HepG2 (cell line): ENCODE results near the gene PKN2. TPM values are rescaled to one million over a fixed set of nuclear protein-coding genes. Genes with fewer than 3 reads are reported as not detected.

ENCODE experiments used
- ATAC-seq: fragments of 200-7000 bp; cut with Tn5 transposase; 3 replicates; pipeline ENCODE4 v1.9.1; 2020; ENCODE audit warnings: mild to moderate bottlenecking, moderate library complexity
- BruUV-seq: library from RNA; stranded (reverse); fragments of 400-500 nt; replicated peaks from 2 replicates; lab custom pipeline; 2021; lab: Mats Ljungman, UMichigan
- CTCF ChIA-PET: fragments of 300-600 bp; formaldehyde crosslinking; extraction: SDS; loops from one replicate; lab custom pipeline; 2021; ENCODE audit warnings: low total read pairs, inconsistent platforms, low intra/inter-chr PET ratio; lab: Yijun Ruan, JAX
- POLR2A ChIA-PET: fragments of 350-600 bp; sonication (Branson Sonifier 250); formaldehyde crosslinking; loops from one replicate; lab custom pipeline; 2020; ENCODE audit warnings: antibody characterized with exemption, inconsistent platforms; lab: Yijun Ruan, JAX
- DNase-seq: peaks from one replicate; pipeline ENCODE4 v3.0.0-alpha.2; 2015; ENCODE audit warnings: low spot score
- FAIRE-seq: peaks from 3 replicates; lab custom pipeline; 2011; peaks lifted over from hg19 to GRCh38; lab: Jason Lieb, UNC
- H2AFZ ChIP-seq: one replicate; pipeline ENCODE4 v1.6.1; 2011; ENCODE audit warnings: low read length, inconsistent platforms
- H3K27ac ChIP-seq: fragments of 300-600 bp; 3 replicates; pipeline ENCODE4 v1.8.0; 2011; ENCODE audit warnings: mixed run types, mild to moderate bottlenecking, mixed read lengths, low read length, inconsistent platforms; ENCODE audit not compliant: insufficient read depth; ENCODE audit errors: extremely low read length
- H3K27me3 ChIP-seq, 2 experiments: fragments of 200-600 bp in 1 of 2; 2 replicates in 1 of 2; 3 replicates in 1 of 2; pipeline versions ENCODE4 v1.6.0 to v1.8.0; 2011; ENCODE audit warnings: low read length in 2 of 2, mild to moderate bottlenecking in 2 of 2, moderate library complexity in 2 of 2, inconsistent platforms in 1 of 2; ENCODE audit not compliant: insufficient read depth in 2 of 2, control insufficient read depth in 1 of 2
- H3K36me3 ChIP-seq, 2 experiments: fragments of 200-600 bp in 1 of 2; replicated peaks in 1 of 2; 2 replicates in 1 of 2; 3 replicates in 1 of 2; pipeline versions ENCODE4 v1.5.1 to v1.8.0; 2011; ENCODE audit warnings: low read length in 2 of 2, inconsistent platforms in 1 of 2; ENCODE audit not compliant: insufficient read depth in 2 of 2, control insufficient read depth in 1 of 2
- H3K4me1 ChIP-seq: 2 replicates; pipeline ENCODE4 v1.5.1; 2012; ENCODE audit warnings: low read length, inconsistent platforms; ENCODE audit not compliant: insufficient read depth
- H3K4me2 ChIP-seq: 2 replicates; pipeline ENCODE4 v1.6.0; 2011; ENCODE audit warnings: low read depth, low read length, inconsistent platforms
- H3K4me3 ChIP-seq, 3 experiments: fragments of 200-600 bp in 1 of 3; sonication (generic), shearing (Covaris generic) in 1 of 3; replicated peaks in 1 of 3; 2 replicates each; pipeline ENCODE4 v1.5.1; 2011 to 2016; ENCODE audit warnings: low read length in 3 of 3, inconsistent platforms in 2 of 3, low read depth in 2 of 3, mild to moderate bottlenecking in 2 of 3, control low read depth in 1 of 3, mixed read lengths in 1 of 3; ENCODE audit not compliant: insufficient read depth in 1 of 3
- H3K79me2 ChIP-seq: one replicate; pipeline ENCODE4 v1.6.1; 2011; ENCODE audit warnings: low read length, inconsistent platforms; ENCODE audit not compliant: insufficient read depth
- H3K9ac ChIP-seq: 2 replicates; pipeline ENCODE4 v1.6.0; 2011; ENCODE audit warnings: mild to moderate bottlenecking, low read depth, low read length, inconsistent platforms; ENCODE audit not compliant: insufficient read depth
- H3K9me3 ChIP-seq: 2 replicates; pipeline ENCODE4 v1.5.1; 2012; ENCODE audit warnings: mild to moderate bottlenecking, low read length
- H4K20me1 ChIP-seq: 2 replicates; pipeline ENCODE4 v1.6.0; 2011; ENCODE audit warnings: inconsistent platforms, mild to moderate bottlenecking, low read length, moderate library complexity; ENCODE audit not compliant: insufficient read depth
- ARNTL ChIP-seq: sonication (generic); formaldehyde crosslinking; IDR thresholded peaks from 2 replicates; pipeline ENCODE4 v1.4.0; 2020; ENCODE audit warnings: mild to moderate bottlenecking, missing genetic modification reagents
- E2F2 ChIP-seq: sonication (generic); formaldehyde crosslinking; IDR thresholded peaks from 2 replicates; pipeline ENCODE4 v1.4.0; 2020; ENCODE audit warnings: missing genetic modification reagents, borderline replicate concordance
- HIVEP1 ChIP-seq: sonication (generic); formaldehyde crosslinking; IDR thresholded peaks from 2 replicates; pipeline ENCODE4 v1.4.0; 2020; ENCODE audit warnings: mild to moderate bottlenecking, missing genetic modification reagents
- MIER3 ChIP-seq: IDR thresholded peaks from 2 replicates; pipeline ENCODE4 v1.6.1; 2016; ENCODE audit warnings: missing compliant biosample characterization, borderline replicate concordance
- ZNF230 ChIP-seq: sonication (generic); formaldehyde crosslinking; IDR thresholded peaks from 2 replicates; pipeline ENCODE4 v1.4.0; 2020; ENCODE audit warnings: mild to moderate bottlenecking, missing genetic modification reagents
- ZNF282 ChIP-seq: fragments of 450-650 bp; IDR thresholded peaks from 2 replicates; pipeline ENCODE4 v1.6.1; 2018; ENCODE audit not compliant: partially characterized antibody
- ZNF670 ChIP-seq: sonication (generic); formaldehyde crosslinking; IDR thresholded peaks from 2 replicates; pipeline ENCODE4 v1.8.0; 2022; ENCODE audit warnings: mild to moderate bottlenecking, missing genetic modification reagents, borderline replicate concordance
- WGBS: methylation state at CpG from one replicate; pipeline ENCODE4 v1.1.6; 2017; ENCODE audit warnings: low lambda C conversion rate; 5-methylcytosine and 5-hydroxymethylcytosine counted together
- in situ Hi-C: cut with HindIII; loops from 2 replicates; pipeline ENCODE4 v1.10.0; 2017; ENCODE audit warnings: low pct_unique_long_range_greater_than_20kb; ENCODE audit not compliant: extremely low pct_ligation_motif_present
- intact Hi-C: fragments of 100-400 bp; cut with micrococcal nuclease; formaldehyde crosslinking; loops from one replicate; pipeline ENCODE4 v1.10.0; 2022; ENCODE audit not compliant: unreplicated experiment
- polyA plus RNA-seq, 8 experiments: library from polyadenylated mRNA; depleted of rRNA in 3 of 8; stranded (reverse) in 7 of 8; unstranded in 1 of 8; fragments of >200 nt; fragmentation: Illumina TruSeq in 4 of 8; extraction: Trizol in 4 of 8; gene quantifications; 2 replicates each; pipeline versions ENCODE4 v1.2.1 to v1.2.3, GENCODE V29; 2011 to 2016; ENCODE audit warnings: low read depth in 4 of 8, missing spikeins in 1 of 8, mixed read lengths in 1 of 8; ENCODE audit not compliant: insufficient read depth in 1 of 8
- total RNA-seq, 5 experiments: library from RNA; depleted of rRNA; stranded (reverse); fragments of >200 nt; fragmentation: Illumina TruSeq; extraction: Trizol; gene quantifications; 2 replicates each; pipeline ENCODE4 v1.2.3, GENCODE V29; 2016; ENCODE audit warnings: low read depth in 1 of 5
- TF ChIP-seq, protein P1 (sequence below): sonication (generic); formaldehyde crosslinking; IDR thresholded peaks from 2 replicates; pipeline ENCODE4 v1.8.0; 2022; ENCODE audit warnings: mild to moderate bottlenecking, missing genetic modification reagents, borderline replicate concordance
- TF ChIP-seq, protein P2 (sequence below): sonication (generic); formaldehyde crosslinking; IDR thresholded peaks from 2 replicates; pipeline ENCODE4 v1.5.0; 2020; ENCODE audit warnings: missing genetic modification reagents
- TF ChIP-seq, protein P3 (sequence below): sonication (generic); formaldehyde crosslinking; IDR thresholded peaks from 2 replicates; pipeline ENCODE4 v1.9.0; 2021; ENCODE audit warnings: missing genetic modification reagents, borderline replicate concordance

Gene PKN2
- total and polyA plus RNA-seq, 2 of the 13 experiments (the other 11 are each of a cell fraction or from before 2014, with no cell fraction given) = 17.0 to 29.4 TPM

DNA sequence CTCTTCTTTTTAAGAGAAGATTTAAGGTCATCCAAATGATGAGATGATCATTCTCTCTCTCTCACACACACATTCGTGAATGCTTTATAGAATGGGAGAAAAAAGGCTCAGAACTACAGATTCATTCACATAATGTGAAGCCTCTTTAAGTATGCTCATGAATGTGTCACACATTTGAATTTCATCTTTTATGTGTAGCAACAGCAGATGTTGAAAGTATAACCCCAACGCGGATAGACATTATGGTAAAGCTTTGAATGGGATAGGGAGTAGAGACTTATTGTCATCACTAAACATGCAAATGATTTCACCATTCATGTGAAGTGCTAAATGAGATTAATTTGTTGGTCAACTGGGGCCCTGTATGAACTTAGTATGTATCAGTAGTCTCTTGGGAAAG lies 15.7 kb upstream of the PKN2 start:
- no TSS peak for BruUV-seq
- FAIRE-seq = no peak
- no peak for ATAC-seq

More for the DNA sequence above, 15.7 kb upstream of the PKN2 start:
- no peaks in the 10 kb centered on the region for H3K9me3 ChIP-seq
- no peaks in the 10 kb centered on the region for H3K27me3 ChIP-seq
- no peak overlapping the region for H3K27ac ChIP-seq
- H4K20me1 ChIP-seq = no peaks in the 10 kb centered on the region
- H3K4me2 ChIP-seq = no peak overlapping the region
- in situ Hi-C loops = no loop called here
- H3K4me1 ChIP-seq = no peaks in the 10 kb centered on the region
- no peak overlapping the region for H3K9ac ChIP-seq
- TF ChIP-seq, protein P1, sequence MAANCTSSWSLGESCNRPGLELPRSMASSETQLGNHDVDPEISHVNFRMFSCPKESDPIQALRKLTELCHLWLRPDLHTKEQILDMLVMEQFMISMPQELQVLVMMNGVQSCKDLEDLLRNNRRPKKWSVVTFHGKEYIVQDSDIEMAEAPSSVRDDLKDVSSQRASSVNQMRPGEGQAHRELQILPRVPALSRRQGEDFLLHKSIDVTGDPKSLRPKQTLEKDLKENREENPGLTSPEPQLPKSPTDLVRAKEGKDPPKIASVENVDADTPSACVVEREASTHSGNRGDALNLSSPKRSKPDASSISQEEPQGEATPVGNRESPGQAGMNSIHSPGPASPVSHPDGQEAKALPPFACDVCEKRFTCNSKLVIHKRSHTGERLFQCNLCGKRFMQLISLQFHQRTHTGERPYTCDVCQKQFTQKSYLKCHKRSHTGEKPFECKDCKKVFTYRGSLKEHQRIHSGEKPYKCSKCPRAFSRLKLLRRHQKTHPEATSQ (CRISPR knock-in tag) = no peak
- TF ChIP-seq ARNTL (no peak), ZNF282 (no peak), ZNF230 (CRISPR knock-in tag) (no peak), MIER3 (CRISPR knock-in tag) (no peak), HIVEP1 (CRISPR knock-in tag) (no peak), ZNF670 (CRISPR knock-in tag) (no peak), E2F2 (CRISPR knock-in tag) (no peak)
- TF ChIP-seq, protein P2, sequence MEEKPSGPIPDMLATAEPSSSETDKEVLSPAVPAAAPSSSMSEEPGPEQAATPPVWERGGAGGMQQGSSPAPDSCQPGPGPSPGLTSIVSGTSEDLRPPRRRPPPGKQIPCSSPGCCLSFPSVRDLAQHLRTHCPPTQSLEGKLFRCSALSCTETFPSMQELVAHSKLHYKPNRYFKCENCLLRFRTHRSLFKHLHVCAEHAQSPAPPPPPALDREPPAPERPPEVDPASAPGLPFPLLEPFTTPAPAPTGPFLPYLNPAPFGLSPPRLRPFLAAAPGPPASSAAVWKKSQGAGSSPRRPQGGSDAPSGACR (CRISPR knock-in tag) = no peak
- TF ChIP-seq, protein P3, sequence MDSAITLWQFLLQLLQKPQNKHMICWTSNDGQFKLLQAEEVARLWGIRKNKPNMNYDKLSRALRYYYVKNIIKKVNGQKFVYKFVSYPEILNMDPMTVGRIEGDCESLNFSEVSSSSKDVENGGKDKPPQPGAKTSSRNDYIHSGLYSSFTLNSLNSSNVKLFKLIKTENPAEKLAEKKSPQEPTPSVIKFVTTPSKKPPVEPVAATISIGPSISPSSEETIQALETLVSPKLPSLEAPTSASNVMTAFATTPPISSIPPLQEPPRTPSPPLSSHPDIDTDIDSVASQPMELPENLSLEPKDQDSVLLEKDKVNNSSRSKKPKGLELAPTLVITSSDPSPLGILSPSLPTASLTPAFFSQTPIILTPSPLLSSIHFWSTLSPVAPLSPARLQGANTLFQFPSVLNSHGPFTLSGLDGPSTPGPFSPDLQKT (CRISPR knock-in tag) = no peak
- H3K36me3 ChIP-seq = no peaks in the 10 kb centered on the region
- H3K4me3 ChIP-seq = no peak overlapping the region
- WGBS = 63% methylated on average over 3 of the region's 3 CpGs
- H2AFZ ChIP-seq = no peak overlapping the region
- intact Hi-C loops = no loop called here
- POLR2A ChIA-PET = no interaction called here
- DNase-seq = no peak
- CTCF ChIA-PET = no interaction called here
- no peaks in the 10 kb centered on the region for H3K79me2 ChIP-seq
